Prostate gland (tissue), 2 donors: ENCODE results near the gene NAPEPLD.

ENCODE experiments used
- CTCF ChIP-seq, 4 experiments: fragments of 200-600 bp in 2 of 4; fragments of 450-650 bp in 2 of 4; sonication (generic) in 2 of 4; IDR thresholded peaks; 1 replicate in 3 of 4; 2 replicates in 1 of 4; pipeline ENCODE4 v1.5.1; 2016 to 2019; ENCODE audit warnings: antibody characterized with exemption in 4 of 4, mild to moderate bottlenecking in 2 of 4, moderate library complexity in 2 of 4
- POLR2A ChIP-seq: fragments of 450-650 bp; IDR thresholded peaks from one replicate; pipeline ENCODE4 v1.6.1; 2016; ENCODE audit warnings: antibody characterized with exemption, mild to moderate bottlenecking
- POLR2AphosphoS5 ChIP-seq: sonication (generic); formaldehyde crosslinking; IDR thresholded peaks from one replicate; pipeline ENCODE4 v1.6.1; 2017; ENCODE audit warnings: antibody characterized with exemption

- TF ChIP-seq POLR2AphosphoS5 (no peak), CTCF (IDR thresholded peaks at IDR 0.05) (no peak), POLR2A (no peak)
Measured at GRCh38 chr7:103123529-103123928, 25.4 kb downstream of the NAPEPLD start.
